WERI-Rb-1 (cell line): Measurements from ENCODE around the gene PPP2R5E.

Experiments used
- DNase-seq: peaks from one replicate; pipeline ENCODE4 v3.0.0-alpha.2; 2020
- H3K27ac ChIP-seq: fragments of 250-450 bp; sonication (Bioruptor Pico); 2 replicates; pipeline ENCODE4 v1.5.1; 2020; ENCODE audit warnings: mild to moderate bottlenecking, moderate library complexity
- H3K27me3 ChIP-seq: fragments of 250-450 bp; sonication (Bioruptor Pico); 2 replicates; pipeline ENCODE4 v1.5.1; 2021; ENCODE audit warnings: mild to moderate bottlenecking, low read depth, moderate library complexity; ENCODE audit not compliant: insufficient read depth, severe bottlenecking
- H3K36me3 ChIP-seq: fragments of 250-450 bp; sonication (Bioruptor Pico); 2 replicates; pipeline ENCODE4 v1.5.1; 2020; ENCODE audit warnings: mild to moderate bottlenecking, moderate library complexity
- H3K4me3 ChIP-seq: 2 replicates; pipeline ENCODE4 v1.5.1; 2011; ENCODE audit warnings: low read depth, mild to moderate bottlenecking, control low read depth, low read length
- H3K9me3 ChIP-seq: fragments of 250-450 bp; sonication (Bioruptor Pico); 2 replicates; pipeline ENCODE4 v1.5.1; 2021; ENCODE audit warnings: mild to moderate bottlenecking, moderate library complexity; ENCODE audit not compliant: severe bottlenecking
- TF ChIP-seq, protein P1 (sequence below): IDR thresholded peaks from 2 replicates; pipeline ENCODE4 v1.5.1; 2011; ENCODE audit warnings: low read depth, mild to moderate bottlenecking, control low read depth, inconsistent platforms, low read length

Gene PPP2R5E

DNA sequence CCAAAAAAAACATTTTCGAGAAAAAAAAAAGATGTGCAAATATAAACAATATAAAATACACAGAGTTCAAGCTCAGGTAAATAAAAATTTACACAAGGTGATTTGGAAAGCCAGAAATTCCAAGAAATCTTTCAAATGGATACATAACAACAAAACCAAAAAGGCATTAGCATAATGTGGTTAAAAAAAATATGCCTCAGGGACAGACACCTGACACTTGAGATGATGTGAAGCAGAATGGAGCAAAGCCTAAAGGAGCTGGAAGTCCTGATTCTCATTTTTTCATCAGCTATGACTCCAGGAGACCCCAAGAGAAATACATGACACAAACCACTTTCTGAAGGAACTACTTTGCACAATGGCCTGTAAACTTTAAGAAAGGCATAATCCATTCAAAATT lies 98.6 kb downstream of the PPP2R5E start:
- H3K36me3 ChIP-seq: peaks cover 6% of the 10 kb centered on the region
- TF ChIP-seq, protein P1, sequence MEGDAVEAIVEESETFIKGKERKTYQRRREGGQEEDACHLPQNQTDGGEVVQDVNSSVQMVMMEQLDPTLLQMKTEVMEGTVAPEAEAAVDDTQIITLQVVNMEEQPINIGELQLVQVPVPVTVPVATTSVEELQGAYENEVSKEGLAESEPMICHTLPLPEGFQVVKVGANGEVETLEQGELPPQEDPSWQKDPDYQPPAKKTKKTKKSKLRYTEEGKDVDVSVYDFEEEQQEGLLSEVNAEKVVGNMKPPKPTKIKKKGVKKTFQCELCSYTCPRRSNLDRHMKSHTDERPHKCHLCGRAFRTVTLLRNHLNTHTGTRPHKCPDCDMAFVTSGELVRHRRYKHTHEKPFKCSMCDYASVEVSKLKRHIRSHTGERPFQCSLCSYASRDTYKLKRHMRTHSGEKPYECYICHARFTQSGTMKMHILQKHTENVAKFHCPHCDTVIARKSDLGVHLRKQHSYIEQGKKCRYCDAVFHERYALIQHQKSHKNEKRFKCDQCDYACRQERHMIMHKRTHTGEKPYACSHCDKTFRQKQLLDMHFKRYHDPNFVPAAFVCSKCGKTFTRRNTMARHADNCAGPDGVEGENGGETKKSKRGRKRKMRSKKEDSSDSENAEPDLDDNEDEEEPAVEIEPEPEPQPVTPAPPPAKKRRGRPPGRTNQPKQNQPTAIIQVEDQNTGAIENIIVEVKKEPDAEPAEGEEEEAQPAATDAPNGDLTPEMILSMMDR: no peak
- no peak overlapping the region for H3K27ac ChIP-seq
- no peak for DNase-seq
- H3K9me3 ChIP-seq: no peaks in the 10 kb centered on the region
- no peaks in the 10 kb centered on the region for H3K27me3 ChIP-seq
- H3K4me3 ChIP-seq: no peak overlapping the region

GRCh38 chr14:63443988-63444387 lies 99.2 kb downstream of the PPP2R5E start:
- no peaks in the 10 kb centered on the region for H3K9me3 ChIP-seq
- no peaks in the 10 kb centered on the region for H3K27me3 ChIP-seq
- DNase-seq: no peak
- H3K4me3 ChIP-seq: no peak overlapping the region
- no peak overlapping the region for H3K27ac ChIP-seq
- peaks cover 6% of the 10 kb centered on the region for H3K36me3 ChIP-seq
- TF ChIP-seq, protein P1: no peak

- no peak overlapping the region for H3K27ac ChIP-seq
- TF ChIP-seq, protein P1: no peak
- no peak for DNase-seq
- no peaks in the 10 kb centered on the region for H3K27me3 ChIP-seq
- no peaks in the 10 kb centered on the region for H3K9me3 ChIP-seq
- H3K4me3 ChIP-seq: no peak overlapping the region
- H3K36me3 ChIP-seq: peaks cover 6% of the 10 kb centered on the region
Observed at GRCh38 chr14:63443361-63443760, 99.8 kb downstream of the PPP2R5E start.

DNA sequence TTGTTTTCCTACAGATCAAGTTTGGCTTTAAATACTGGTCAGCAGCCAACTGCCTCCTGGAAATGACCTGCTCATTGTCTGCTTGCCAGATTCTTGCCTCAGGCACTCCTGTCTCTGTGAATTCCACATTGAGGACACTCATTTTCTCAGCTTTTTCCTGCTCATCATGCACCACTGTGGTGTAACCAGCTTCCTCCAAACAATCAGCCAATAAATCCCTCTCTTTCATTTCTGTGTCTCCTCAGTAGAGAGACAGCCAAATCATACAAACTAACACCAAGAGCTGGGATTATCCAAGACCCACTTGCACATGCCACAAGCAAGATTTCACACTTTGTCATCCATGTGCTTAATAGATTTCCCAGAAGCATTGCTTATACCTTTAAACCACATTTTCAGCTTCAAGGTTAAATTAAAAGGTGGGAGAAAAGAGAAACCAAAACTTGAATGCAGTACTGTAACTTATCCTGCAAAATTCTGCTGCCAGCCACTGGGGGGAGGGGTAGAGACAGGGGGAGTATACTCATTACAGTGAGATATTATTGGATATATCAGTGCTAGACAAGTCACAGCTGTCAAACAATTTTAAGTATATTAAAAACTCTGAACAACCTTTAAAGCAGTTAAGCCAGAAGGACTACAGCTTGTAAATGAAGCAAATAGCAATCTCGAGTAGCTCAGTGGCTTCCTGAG lies 105.0 kb downstream of the PPP2R5E start:
- TF ChIP-seq, protein P1: no peak
- H3K27ac ChIP-seq: peak overlapping the region; percentile 78
- peak; percentile 70 for DNase-seq
- no peaks in the 10 kb centered on the region for H3K9me3 ChIP-seq
- peaks cover 6% of the 10 kb centered on the region for H3K36me3 ChIP-seq
- peak overlapping the region; percentile 14 for H3K4me3 ChIP-seq
- H3K27me3 ChIP-seq: no peaks in the 10 kb centered on the region

DNA sequence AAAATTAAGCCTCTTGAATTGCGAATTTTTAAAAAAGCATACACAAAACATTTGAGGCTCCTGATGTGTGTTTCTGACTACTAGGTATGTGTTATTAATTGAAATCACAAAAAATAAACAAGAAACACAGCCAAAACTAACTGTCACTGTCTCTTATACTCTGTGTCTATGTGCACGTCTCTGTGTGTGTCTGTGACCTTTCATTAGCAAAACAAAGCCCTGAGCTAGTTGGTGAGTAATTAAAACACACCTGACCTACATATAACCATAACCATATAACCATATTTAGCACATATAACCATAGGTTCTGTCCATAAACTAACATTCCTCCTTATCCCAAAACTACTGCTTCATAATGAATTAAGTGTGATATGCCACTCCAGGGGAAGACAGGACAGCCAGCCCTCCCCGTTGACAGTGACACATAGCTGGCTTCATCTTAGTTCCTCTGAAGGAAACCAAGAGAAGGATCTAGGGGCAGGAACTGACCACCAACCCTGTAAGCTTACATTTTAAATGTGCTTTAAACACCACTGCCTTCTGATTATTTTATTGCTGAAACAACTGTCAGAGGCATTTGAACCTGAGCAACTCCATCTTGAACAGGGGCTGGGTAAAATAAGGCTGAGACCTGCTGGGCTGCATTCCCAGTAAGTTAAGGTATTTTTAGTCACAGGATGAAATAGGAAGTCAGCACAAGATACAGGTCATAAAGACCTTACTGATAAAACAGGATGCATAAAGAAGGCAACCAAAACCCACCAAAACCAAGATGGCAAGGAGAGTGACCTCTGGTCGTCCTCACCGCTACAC lies 106.7 kb downstream of the PPP2R5E start:
- no peak overlapping the region for H3K4me3 ChIP-seq
- DNase-seq: no peak
- peak overlapping the region; percentile 78 for H3K27ac ChIP-seq
- H3K9me3 ChIP-seq: no peaks in the 10 kb centered on the region
- no peaks in the 10 kb centered on the region for H3K27me3 ChIP-seq
- TF ChIP-seq, protein P1: no peak
- peaks cover 6% of the 10 kb centered on the region for H3K36me3 ChIP-seq
